ENCODE data around the gene PTMA.

PTMA gene

DNA sequence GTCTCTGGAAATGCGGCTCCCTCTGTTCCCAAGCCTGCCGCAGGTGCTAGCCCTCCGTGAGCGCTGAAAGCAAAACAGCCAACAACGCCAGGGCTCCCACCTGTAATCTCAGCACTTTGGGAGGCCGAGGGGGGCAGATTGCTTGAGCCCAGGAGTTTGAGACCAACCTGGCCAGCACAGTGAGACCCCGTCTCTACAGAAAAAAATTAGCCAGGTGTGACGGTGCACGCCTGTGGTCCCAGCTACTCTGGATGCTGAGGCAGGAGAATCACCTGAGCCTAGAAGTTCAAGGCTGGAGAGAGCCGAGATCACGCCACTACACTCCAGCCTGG lies 41.3 kb upstream of the PTMA start:
- Histone ChIP-seq H3K27ac (ENCODE audit: low read depth, low read length) (peak overlapping the region; percentile 99), H4K20me1 (ENCODE audit: control insufficient read depth, insufficient read depth, low read depth, low read length) (no peaks in the 10 kb centered on the region), H3K9me3 (ENCODE audit: control insufficient read depth, insufficient read depth, low read length) (no peaks in the 10 kb centered on the region), H3K79me2 (ENCODE audit: control insufficient read depth, low read length) (peaks cover 14% of the 10 kb centered on the region), H3K4me2 (ENCODE audit: low read length) (peak overlapping the region; percentile 69), H3K9me2 (replicated peaks; ENCODE audit: control insufficient read depth, low read length) (no peaks in the 10 kb centered on the region), H3K4me1 (ENCODE audit: control insufficient read depth, low read length) (peaks cover 95% of the 10 kb centered on the region), H3K27me3 (ENCODE audit: control insufficient read depth, low read length) (no peaks in the 10 kb centered on the region), H3K36me3 (ENCODE audit: control insufficient read depth, low read length) (peaks cover 12% of the 10 kb centered on the region), H3F3A (ENCODE audit: control insufficient read depth, insufficient read depth) (peaks cover 55% of the 10 kb centered on the region), H3K4me3 (ENCODE audit: low read length) (peak overlapping the region; percentile 54)
- TF ChIP-seq, protein P1, sequence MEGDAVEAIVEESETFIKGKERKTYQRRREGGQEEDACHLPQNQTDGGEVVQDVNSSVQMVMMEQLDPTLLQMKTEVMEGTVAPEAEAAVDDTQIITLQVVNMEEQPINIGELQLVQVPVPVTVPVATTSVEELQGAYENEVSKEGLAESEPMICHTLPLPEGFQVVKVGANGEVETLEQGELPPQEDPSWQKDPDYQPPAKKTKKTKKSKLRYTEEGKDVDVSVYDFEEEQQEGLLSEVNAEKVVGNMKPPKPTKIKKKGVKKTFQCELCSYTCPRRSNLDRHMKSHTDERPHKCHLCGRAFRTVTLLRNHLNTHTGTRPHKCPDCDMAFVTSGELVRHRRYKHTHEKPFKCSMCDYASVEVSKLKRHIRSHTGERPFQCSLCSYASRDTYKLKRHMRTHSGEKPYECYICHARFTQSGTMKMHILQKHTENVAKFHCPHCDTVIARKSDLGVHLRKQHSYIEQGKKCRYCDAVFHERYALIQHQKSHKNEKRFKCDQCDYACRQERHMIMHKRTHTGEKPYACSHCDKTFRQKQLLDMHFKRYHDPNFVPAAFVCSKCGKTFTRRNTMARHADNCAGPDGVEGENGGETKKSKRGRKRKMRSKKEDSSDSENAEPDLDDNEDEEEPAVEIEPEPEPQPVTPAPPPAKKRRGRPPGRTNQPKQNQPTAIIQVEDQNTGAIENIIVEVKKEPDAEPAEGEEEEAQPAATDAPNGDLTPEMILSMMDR (IDR thresholded peaks at IDR 0.05; ENCODE audit: low read depth, low read length, poor library complexity, severe bottlenecking): no peak
- TF ChIP-seq EZH2phosphoT487 (IDR thresholded peaks at IDR 0.05; ENCODE audit: borderline replicate concordance, low read length): no peak

DNA sequence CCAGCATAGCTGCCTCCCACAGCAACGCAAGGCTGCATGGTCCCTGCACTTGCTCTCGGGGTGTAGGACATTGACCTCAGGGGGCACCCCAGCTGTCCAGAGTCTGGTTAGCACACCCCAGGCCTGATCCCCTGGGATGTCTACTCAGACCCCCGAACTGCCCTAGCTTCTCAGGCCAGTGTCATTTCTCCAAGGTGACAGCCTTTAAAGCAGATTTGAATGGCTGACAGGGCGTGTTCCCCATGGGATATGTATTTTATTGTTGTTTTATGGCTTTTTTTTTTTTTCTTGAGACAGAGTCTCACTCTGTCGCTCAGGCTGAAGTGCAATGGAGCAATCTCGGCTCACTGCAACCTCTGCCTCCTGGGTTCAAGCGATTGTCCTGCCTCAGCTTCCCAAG lies 40.8 kb upstream of the PTMA start:
- Histone ChIP-seq H4K20me1 (ENCODE audit: control insufficient read depth, insufficient read depth, low read depth, low read length) (no peaks in the 10 kb centered on the region), H3K4me2 (ENCODE audit: low read length) (peak overlapping the region; percentile 69)

DNA sequence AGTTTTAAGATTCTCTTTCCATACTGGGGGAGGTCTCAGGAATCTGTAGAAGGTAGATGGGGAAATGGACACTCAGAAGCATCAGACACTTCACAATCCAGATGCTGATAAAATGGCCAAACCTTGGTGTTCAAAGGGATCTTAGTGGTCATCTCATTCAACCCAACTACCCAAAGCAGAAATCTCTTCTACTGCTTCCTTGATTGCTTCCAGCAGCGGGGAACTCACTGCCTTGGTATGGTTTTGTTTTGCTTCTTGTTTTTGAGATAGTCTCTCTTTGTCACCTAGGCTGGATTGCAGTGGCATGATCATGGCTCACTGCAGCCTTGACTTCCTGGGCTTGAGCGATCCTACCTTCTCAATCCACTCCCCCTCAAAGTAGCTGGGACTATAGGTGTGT lies 39.3 kb upstream of the PTMA start:
- Histone ChIP-seq H4K20me1 (ENCODE audit: control insufficient read depth, insufficient read depth, low read depth, low read length) (no peaks in the 10 kb centered on the region), H3K9me2 (replicated peaks; ENCODE audit: control insufficient read depth, low read length) (no peaks in the 10 kb centered on the region), H3K4me2 (ENCODE audit: low read length) (peak overlapping the region; percentile 69), H3K9me3 (ENCODE audit: control insufficient read depth, insufficient read depth, low read length) (no peaks in the 10 kb centered on the region), H3K79me2 (ENCODE audit: control insufficient read depth, low read length) (peaks cover 9% of the 10 kb centered on the region), H3K36me3 (ENCODE audit: control insufficient read depth, low read length) (peaks cover 6% of the 10 kb centered on the region), H3K4me1 (ENCODE audit: control insufficient read depth, low read length) (peaks cover 96% of the 10 kb centered on the region), H3K27me3 (ENCODE audit: control insufficient read depth, low read length) (no peaks in the 10 kb centered on the region), H3K4me3 (ENCODE audit: low read length) (no peak overlapping the region), H3F3A (ENCODE audit: control insufficient read depth, insufficient read depth) (peaks cover 63% of the 10 kb centered on the region), H3K27ac (ENCODE audit: low read depth, low read length) (peak overlapping the region; percentile 99)
- TF ChIP-seq, protein P1 (IDR thresholded peaks at IDR 0.05; ENCODE audit: low read depth, low read length, poor library complexity, severe bottlenecking): no peak
- no peak for TF ChIP-seq EZH2phosphoT487 (IDR thresholded peaks at IDR 0.05; ENCODE audit: borderline replicate concordance, low read length)

More for the DNA sequence above, 40.8 kb upstream of the PTMA start:
- peaks cover 12% of the 10 kb centered on the region for H3K36me3 ChIP-seq (ENCODE audit: control insufficient read depth, low read length)
- no peaks in the 10 kb centered on the region for H3K9me2 ChIP-seq (replicated peaks; ENCODE audit: control insufficient read depth, low read length)
- H3K27ac ChIP-seq (ENCODE audit: low read depth, low read length): peak overlapping the region; percentile 99
- no peaks in the 10 kb centered on the region for H3K9me3 ChIP-seq (ENCODE audit: control insufficient read depth, insufficient read depth, low read length)
- peaks cover 13% of the 10 kb centered on the region for H3K79me2 ChIP-seq (ENCODE audit: control insufficient read depth, low read length)
- no peaks in the 10 kb centered on the region for H3K27me3 ChIP-seq (ENCODE audit: control insufficient read depth, low read length)
- H3F3A ChIP-seq (ENCODE audit: control insufficient read depth, insufficient read depth): peaks cover 57% of the 10 kb centered on the region
- TF ChIP-seq, protein P1 (IDR thresholded peaks at IDR 0.05; ENCODE audit: low read depth, low read length, poor library complexity, severe bottlenecking): no peak
- TF ChIP-seq EZH2phosphoT487 (IDR thresholded peaks at IDR 0.05; ENCODE audit: borderline replicate concordance, low read length): no peak
- H3K4me1 ChIP-seq (ENCODE audit: control insufficient read depth, low read length): peaks cover 97% of the 10 kb centered on the region
- H3K4me3 ChIP-seq (ENCODE audit: low read length): peak overlapping the region; percentile 54

Data from DOHH2 (cell line).